K562 (cell line): ENCODE results near the gene CEP68. TPM values are rescaled to one million over a fixed set of nuclear protein-coding genes. Genes with fewer than 3 reads are reported as not detected.

Experiments
- ETV6 ChIP-seq, 3 experiments: fragments of 150-350 bp in 1 of 3; sonication (generic) in 1 of 3; formaldehyde crosslinking in 1 of 3; IDR thresholded peaks; 2 replicates each; pipeline versions ENCODE4 v1.6.1 to v1.8.0; 2014 to 2022; ENCODE audit warnings: borderline replicate concordance in 2 of 3, low read depth in 2 of 3, antibody characterized with exemption in 1 of 3, low read length in 1 of 3, mild to moderate bottlenecking in 1 of 3, missing genetic modification reagents in 1 of 3
- SMAD4 ChIP-seq: fragments of 250-450 bp; sonication (Bioruptor Pico); conservative IDR thresholded peaks from 2 replicates; pipeline ENCODE4 v1.8.0; 2021; ENCODE audit warnings: inconsistent platforms, mild to moderate bottlenecking, moderate library complexity
- XRCC3 ChIP-seq: fragments of 450-650 bp; IDR thresholded peaks from 2 replicates; pipeline ENCODE4 v1.6.1; 2017; ENCODE audit warnings: mild to moderate bottlenecking, moderate library complexity
- ZBTB7A ChIP-seq: IDR thresholded peaks from 2 replicates; pipeline ENCODE4 v1.6.1; 2011; ENCODE audit warnings: low read depth, mild to moderate bottlenecking, low read length, moderate library complexity, borderline replicate concordance; ENCODE audit not compliant: control insufficient read depth
- ZNF707 ChIP-seq: fragments of 250-450 bp; sonication (Bioruptor Pico); conservative IDR thresholded peaks from 2 replicates; pipeline ENCODE4 v1.8.0; 2022; ENCODE audit warnings: inconsistent platforms, mild to moderate bottlenecking, moderate library complexity
- ZNF778 ChIP-seq: fragments of 450-650 bp; formaldehyde crosslinking; IDR thresholded peaks from 2 replicates; pipeline ENCODE4 v1.4.0; 2020; ENCODE audit warnings: mild to moderate bottlenecking, moderate library complexity
- polyA plus RNA-seq, 8 experiments: library from polyadenylated mRNA; depleted of rRNA in 4 of 8; stranded (reverse) in 5 of 8; unstranded in 3 of 8; fragments of >200 nt; fragmentation: Nextera tagmentation in 2 of 8; fragmentation: Illumina TruSeq in 1 of 8; extraction: Ambion mirVana in 2 of 8; extraction: Trizol in 1 of 8; gene quantifications; 2 replicates each; pipeline versions ENCODE4 v1.2.1 to v1.2.3, GENCODE V29; 2011 to 2014; ENCODE audit warnings: inconsistent platforms in 1 of 8, missing spikeins in 1 of 8
- total RNA-seq, 7 experiments: library from RNA; depleted of rRNA in 6 of 7; stranded (reverse); fragments of >200 nt in 6 of 7; fragmentation: Illumina TruSeq in 2 of 7; extraction: Trizol in 2 of 7; gene quantifications; 2 replicates each; pipeline versions ENCODE4 v1.2.1 to v1.2.3, GENCODE V29; 2011 to 2021; ENCODE audit warnings: low replicate concordance in 1 of 7
- TF ChIP-seq, protein P1 (sequence below), 2 experiments: fragments of 450-650 bp; IDR thresholded peaks; 2 replicates each; pipeline ENCODE4 v1.6.1; 2016
- TF ChIP-seq, protein P2 (sequence below), 3 experiments: fragments of 200-800 bp in 1 of 3; sonication (Bioruptor generic) in 1 of 3; sonication (generic) in 1 of 3; formaldehyde crosslinking in 1 of 3; IDR thresholded peaks; 2 replicates each; pipeline versions ENCODE4 v1.6.1 to v1.8.0; 2016 to 2022; ENCODE audit warnings: mild to moderate bottlenecking in 2 of 3, missing compliant biosample characterization in 2 of 3, missing genetic modification characterization in 2 of 3, missing genetic modification reagents in 1 of 3
- TF ChIP-seq, protein P3 (sequence below): sonication (generic); formaldehyde crosslinking; IDR thresholded peaks from 2 replicates; pipeline ENCODE4 v1.8.0; 2022; ENCODE audit warnings: missing genetic modification reagents, mild to moderate bottlenecking, borderline replicate concordance
- TF ChIP-seq, protein P4 (sequence below): fragments of 250-450 bp; sonication (Bioruptor Pico); IDR thresholded peaks from 2 replicates; pipeline ENCODE4 v1.5.0; 2022; ENCODE audit warnings: mild to moderate bottlenecking
- TF ChIP-seq, protein P5 (sequence below): sonication (generic); formaldehyde crosslinking; IDR thresholded peaks from 2 replicates; pipeline ENCODE4 v1.8.1; 2023; ENCODE audit warnings: mild to moderate bottlenecking, missing genetic modification reagents

The CEP68 gene
- total and polyA plus RNA-seq, 9 of the 15 experiments (the other 6 are each of a cell fraction or from before 2014, with no cell fraction given), result 1.4 to 8.5 (median 5.2) TPM

DNA sequence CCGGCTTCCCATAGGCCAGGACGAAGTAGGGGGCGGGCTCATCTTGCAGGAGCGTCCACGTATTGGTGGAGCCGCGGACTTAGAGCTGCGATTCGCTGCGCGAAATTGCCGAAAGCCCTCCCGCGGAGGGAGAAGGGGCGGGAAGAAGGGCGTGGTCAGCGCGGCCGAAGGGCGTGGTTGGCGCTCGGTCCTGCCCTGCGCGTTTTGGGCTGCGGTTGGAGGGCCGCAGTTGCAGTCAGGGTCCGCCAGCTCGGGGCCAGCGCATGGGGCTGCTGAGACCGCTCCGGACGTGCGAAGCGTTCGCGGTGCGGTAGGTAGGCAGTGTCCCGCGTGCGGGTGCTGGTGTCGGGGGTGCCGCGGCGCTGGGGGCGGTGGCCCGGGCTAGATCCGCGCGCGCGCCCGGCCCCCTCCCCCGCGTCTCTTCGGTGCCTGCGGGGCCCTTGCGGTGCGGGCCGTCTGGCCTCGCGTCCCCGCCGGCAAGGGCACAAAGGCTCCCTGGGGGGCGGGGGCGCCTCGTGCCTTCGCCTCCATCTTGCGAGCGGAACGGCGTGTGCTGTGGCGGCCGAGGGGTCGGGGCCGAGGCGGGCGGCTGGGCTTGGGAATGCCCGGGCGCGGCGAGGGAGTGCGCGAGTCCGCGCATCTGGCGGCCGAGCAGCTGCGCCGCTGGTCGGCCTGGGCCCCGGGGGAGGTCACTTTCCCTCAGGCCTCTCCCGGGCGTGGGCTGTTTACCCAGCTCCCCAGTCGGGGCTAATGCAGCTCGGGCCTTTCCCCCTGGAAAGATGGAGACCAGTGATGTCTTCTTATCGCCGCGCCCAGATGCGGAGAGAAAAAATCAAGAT, at the start of gene CEP68 (continued):
- TF ChIP-seq ZBTB7A (peak; percentile 33; the same call in 1 of the 2 replicates), ZNF778 (CRISPR knock-in tag) (no peak), ZNF707 (CRISPR knock-in tag) (no peak), XRCC3 (no peak), SMAD4 (CRISPR knock-in tag) (peak; percentile 90), ETV6 (IDR thresholded peaks at IDR 0.05; ENCODE audit: borderline replicate concordance in 1 of 2, low read depth in 2 of 2, low read length in 1 of 2) (no peak), ETV6 (CRISPR knock-in tag; IDR thresholded peaks at IDR 0.05; ENCODE audit: borderline replicate concordance) (no peak)
- TF ChIP-seq, protein P1, sequence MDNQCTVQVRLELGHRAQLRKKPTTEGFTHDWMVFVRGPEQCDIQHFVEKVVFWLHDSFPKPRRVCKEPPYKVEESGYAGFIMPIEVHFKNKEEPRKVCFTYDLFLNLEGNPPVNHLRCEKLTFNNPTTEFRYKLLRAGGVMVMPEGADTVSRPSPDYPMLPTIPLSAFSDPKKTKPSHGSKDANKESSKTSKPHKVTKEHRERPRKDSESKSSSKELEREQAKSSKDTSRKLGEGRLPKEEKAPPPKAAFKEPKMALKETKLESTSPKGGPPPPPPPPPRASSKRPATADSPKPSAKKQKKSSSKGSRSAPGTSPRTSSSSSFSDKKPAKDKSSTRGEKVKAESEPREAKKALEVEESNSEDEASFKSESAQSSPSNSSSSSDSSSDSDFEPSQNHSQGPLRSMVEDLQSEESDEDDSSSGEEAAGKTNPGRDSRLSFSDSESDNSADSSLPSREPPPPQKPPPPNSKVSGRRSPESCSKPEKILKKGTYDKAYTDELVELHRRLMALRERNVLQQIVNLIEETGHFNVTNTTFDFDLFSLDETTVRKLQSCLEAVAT (IDR thresholded peaks at IDR 0.05), result no peak; a peak in 2 of 4 replicates
- TF ChIP-seq, protein P2, sequence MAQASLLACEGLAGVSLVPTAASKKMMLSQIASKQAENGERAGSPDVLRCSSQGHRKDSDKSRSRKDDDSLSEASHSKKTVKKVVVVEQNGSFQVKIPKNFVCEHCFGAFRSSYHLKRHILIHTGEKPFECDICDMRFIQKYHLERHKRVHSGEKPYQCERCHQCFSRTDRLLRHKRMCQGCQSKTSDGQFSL (CRISPR knock-in tag; IDR thresholded peaks at IDR 0.05), result no peak
- TF ChIP-seq, protein P2 (tag; IDR thresholded peaks at IDR 0.05), result no peak
- TF ChIP-seq, protein P3, sequence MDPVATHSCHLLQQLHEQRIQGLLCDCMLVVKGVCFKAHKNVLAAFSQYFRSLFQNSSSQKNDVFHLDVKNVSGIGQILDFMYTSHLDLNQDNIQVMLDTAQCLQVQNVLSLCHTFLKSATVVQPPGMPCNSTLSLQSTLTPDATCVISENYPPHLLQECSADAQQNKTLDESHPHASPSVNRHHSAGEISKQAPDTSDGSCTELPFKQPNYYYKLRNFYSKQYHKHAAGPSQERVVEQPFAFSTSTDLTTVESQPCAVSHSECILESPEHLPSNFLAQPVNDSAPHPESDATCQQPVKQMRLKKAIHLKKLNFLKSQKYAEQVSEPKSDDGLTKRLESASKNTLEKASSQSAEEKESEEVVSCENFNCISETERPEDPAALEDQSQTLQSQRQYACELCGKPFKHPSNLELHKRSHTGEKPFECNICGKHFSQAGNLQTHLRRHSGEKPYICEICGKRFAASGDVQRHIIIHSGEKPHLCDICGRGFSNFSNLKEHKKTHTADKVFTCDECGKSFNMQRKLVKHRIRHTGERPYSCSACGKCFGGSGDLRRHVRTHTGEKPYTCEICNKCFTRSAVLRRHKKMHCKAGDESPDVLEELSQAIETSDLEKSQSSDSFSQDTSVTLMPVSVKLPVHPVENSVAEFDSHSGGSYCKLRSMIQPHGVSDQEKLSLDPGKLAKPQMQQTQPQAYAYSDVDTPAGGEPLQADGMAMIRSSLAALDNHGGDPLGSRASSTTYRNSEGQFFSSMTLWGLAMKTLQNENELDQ, result no peak
- TF ChIP-seq, protein P4, sequence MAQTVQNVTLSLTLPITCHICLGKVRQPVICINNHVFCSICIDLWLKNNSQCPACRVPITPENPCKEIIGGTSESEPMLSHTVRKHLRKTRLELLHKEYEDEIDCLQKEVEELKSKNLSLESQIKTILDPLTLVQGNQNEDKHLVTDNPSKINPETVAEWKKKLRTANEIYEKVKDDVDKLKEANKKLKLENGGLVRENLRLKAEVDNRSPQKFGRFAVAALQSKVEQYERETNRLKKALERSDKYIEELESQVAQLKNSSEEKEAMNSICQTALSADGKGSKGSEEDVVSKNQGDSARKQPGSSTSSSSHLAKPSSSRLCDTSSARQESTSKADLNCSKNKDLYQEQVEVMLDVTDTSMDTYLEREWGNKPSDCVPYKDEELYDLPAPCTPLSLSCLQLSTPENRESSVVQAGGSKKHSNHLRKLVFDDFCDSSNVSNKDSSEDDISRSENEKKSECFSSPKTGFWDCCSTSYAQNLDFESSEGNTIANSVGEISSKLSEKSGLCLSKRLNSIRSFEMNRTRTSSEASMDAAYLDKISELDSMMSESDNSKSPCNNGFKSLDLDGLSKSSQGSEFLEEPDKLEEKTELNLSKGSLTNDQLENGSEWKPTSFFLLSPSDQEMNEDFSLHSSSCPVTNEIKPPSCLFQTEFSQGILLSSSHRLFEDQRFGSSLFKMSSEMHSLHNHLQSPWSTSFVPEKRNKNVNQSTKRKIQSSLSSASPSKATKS (CRISPR knock-in tag), result no peak
- TF ChIP-seq, protein P5, sequence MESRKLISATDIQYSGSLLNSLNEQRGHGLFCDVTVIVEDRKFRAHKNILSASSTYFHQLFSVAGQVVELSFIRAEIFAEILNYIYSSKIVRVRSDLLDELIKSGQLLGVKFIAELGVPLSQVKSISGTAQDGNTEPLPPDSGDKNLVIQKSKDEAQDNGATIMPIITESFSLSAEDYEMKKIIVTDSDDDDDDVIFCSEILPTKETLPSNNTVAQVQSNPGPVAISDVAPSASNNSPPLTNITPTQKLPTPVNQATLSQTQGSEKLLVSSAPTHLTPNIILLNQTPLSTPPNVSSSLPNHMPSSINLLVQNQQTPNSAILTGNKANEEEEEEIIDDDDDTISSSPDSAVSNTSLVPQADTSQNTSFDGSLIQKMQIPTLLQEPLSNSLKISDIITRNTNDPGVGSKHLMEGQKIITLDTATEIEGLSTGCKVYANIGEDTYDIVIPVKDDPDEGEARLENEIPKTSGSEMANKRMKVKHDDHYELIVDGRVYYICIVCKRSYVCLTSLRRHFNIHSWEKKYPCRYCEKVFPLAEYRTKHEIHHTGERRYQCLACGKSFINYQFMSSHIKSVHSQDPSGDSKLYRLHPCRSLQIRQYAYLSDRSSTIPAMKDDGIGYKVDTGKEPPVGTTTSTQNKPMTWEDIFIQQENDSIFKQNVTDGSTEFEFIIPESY (CRISPR knock-in tag), result no peak
